IMR-90 (cell line): ENCODE results near the gene RPUSD1. TPM values are rescaled to one million over a fixed set of nuclear protein-coding genes. Genes with fewer than 3 reads are reported as not detected.

Experiments
- ATAC-seq: fragments of 200-7000 bp; cut with Tn5 transposase; 2 replicates; pipeline ENCODE4 v1.9.1; 2020; ENCODE audit warnings: low read depth, mild to moderate bottlenecking, moderate library complexity
- BruUV-seq: library from RNA; stranded (reverse); fragments of 400-500 nt; replicated peaks from 2 replicates; lab custom pipeline; 2021; lab: Mats Ljungman, UMichigan
- CTCF ChIA-PET: fragments of 300-600 bp; formaldehyde crosslinking; extraction: SDS; loops from one replicate; lab custom pipeline; 2021; ENCODE audit warnings: antibody characterized with exemption; lab: Yijun Ruan, JAX
- POLR2A ChIA-PET: fragments of 300-600 bp; sonication (Branson Sonifier 250); formaldehyde crosslinking; loops from one replicate; lab custom pipeline; 2022; ENCODE audit warnings: antibody characterized with exemption; ENCODE audit not compliant: unreplicated experiment; lab: Charles Lee
- DNase-seq: peaks from one replicate; pipeline ENCODE4 v3.0.0; 2013
- H2AFZ ChIP-seq: replicated peaks from 2 replicates; pipeline ENCODE3; 2013; ENCODE audit warnings: low read length, mild to moderate bottlenecking; ENCODE audit not compliant: poor library complexity
- H2AK5ac ChIP-seq: 2 replicates; pipeline ENCODE4 v1.6.1; 2013; ENCODE audit warnings: low read depth, low read length, inconsistent platforms
- H2AK9ac ChIP-seq: replicated peaks from 2 replicates; pipeline ENCODE3; 2013; ENCODE audit warnings: mild to moderate bottlenecking, low read depth, low read length, moderate library complexity; ENCODE audit not compliant: poor library complexity
- H2BK120ac ChIP-seq: 2 replicates; pipeline ENCODE4 v1.6.1; 2013; ENCODE audit warnings: low read depth, low read length, inconsistent platforms
- H2BK15ac ChIP-seq: 3 replicates; pipeline ENCODE4 v1.6.1; 2013; ENCODE audit warnings: low read depth, low read length, inconsistent platforms
- H2BK20ac ChIP-seq: 2 replicates; pipeline ENCODE4 v1.6.1; 2013; ENCODE audit warnings: low read depth, mild to moderate bottlenecking, inconsistent platforms, low read length, moderate library complexity
- H2BK5ac ChIP-seq: 2 replicates; pipeline ENCODE4 v1.6.1; 2013; ENCODE audit warnings: mild to moderate bottlenecking, low read depth, low read length, inconsistent platforms; ENCODE audit not compliant: poor library complexity, severe bottlenecking
- H3K14ac ChIP-seq: replicated peaks from 2 replicates; pipeline ENCODE4 v1.6.1; 2013; ENCODE audit warnings: low read depth, low read length, inconsistent platforms
- H3K18ac ChIP-seq: 2 replicates; pipeline ENCODE4 v1.6.1; 2013; ENCODE audit warnings: low read depth, low read length, control low read depth
- H3K23ac ChIP-seq: 2 replicates; pipeline ENCODE4 v1.6.1; 2013; ENCODE audit warnings: low read depth, low read length, inconsistent platforms
- H3K27ac ChIP-seq: 2 replicates; pipeline ENCODE4 v1.5.1; 2013; ENCODE audit warnings: mild to moderate bottlenecking, control low read depth, low read length; ENCODE audit not compliant: insufficient read depth
- H3K27me3 ChIP-seq: 2 replicates; pipeline ENCODE4 v1.6.1; 2013; ENCODE audit warnings: low read length; ENCODE audit not compliant: control insufficient read depth, insufficient read depth
- H3K36me3 ChIP-seq: 2 replicates; pipeline ENCODE4 v1.6.1; 2013; ENCODE audit warnings: low read length, mixed read lengths; ENCODE audit not compliant: control insufficient read depth, insufficient read depth
- H3K4ac ChIP-seq: 2 replicates; pipeline ENCODE4 v1.6.1; 2013; ENCODE audit warnings: low read depth, low read length, inconsistent platforms
- H3K4me1 ChIP-seq: 2 replicates; pipeline ENCODE4 v1.6.1; 2013; ENCODE audit warnings: low read length, mixed read lengths; ENCODE audit not compliant: control insufficient read depth, insufficient read depth
- H3K4me2 ChIP-seq: 2 replicates; pipeline ENCODE4 v1.6.1; 2013; ENCODE audit warnings: low read depth, mild to moderate bottlenecking, control low read depth, low read length, moderate library complexity
- H3K4me3 ChIP-seq: 2 replicates; pipeline ENCODE4 v1.5.1; 2013; ENCODE audit warnings: low read depth, mild to moderate bottlenecking, control low read depth, low read length, moderate library complexity; ENCODE audit not compliant: insufficient read depth
- H3K56ac ChIP-seq: 2 replicates; pipeline ENCODE4 v1.6.1; 2013; ENCODE audit warnings: low read length, inconsistent platforms; ENCODE audit not compliant: insufficient read depth; ENCODE audit errors: extremely low read depth
- H3K79me1 ChIP-seq, 2 experiments: 2 replicates each; pipeline ENCODE4 v1.6.1; 2013; ENCODE audit warnings: low read length in 2 of 2, inconsistent platforms in 1 of 2, low read depth in 1 of 2
- H3K9ac ChIP-seq: 2 replicates; pipeline ENCODE4 v1.6.1; 2013; ENCODE audit warnings: low read depth, low read length, control low read depth
- H3K9me1 ChIP-seq: 2 replicates; pipeline ENCODE4 v1.6.1; 2013; ENCODE audit warnings: low read length, inconsistent platforms; ENCODE audit not compliant: insufficient read depth
- H3K9me3 ChIP-seq: 2 replicates; pipeline ENCODE4 v1.6.1; 2013; ENCODE audit warnings: low read length; ENCODE audit not compliant: control insufficient read depth, insufficient read depth
- H4K20me1 ChIP-seq: 2 replicates; pipeline ENCODE4 v1.6.1; 2013; ENCODE audit warnings: low read length, inconsistent platforms; ENCODE audit not compliant: insufficient read depth
- H4K5ac ChIP-seq: 2 replicates; pipeline ENCODE4 v1.6.1; 2013; ENCODE audit warnings: mild to moderate bottlenecking, low read depth, low read length, control low read depth
- H4K8ac ChIP-seq, 2 experiments: 2 replicates each; pipeline ENCODE4 v1.6.1; 2013; ENCODE audit warnings: low read depth in 2 of 2, low read length in 2 of 2, control low read depth in 1 of 2, inconsistent platforms in 1 of 2
- H4K91ac ChIP-seq: 2 replicates; pipeline ENCODE4 v1.6.1; 2013; ENCODE audit warnings: low read depth, low read length, inconsistent platforms; ENCODE audit not compliant: insufficient read depth
- CHD1 ChIP-seq: IDR thresholded peaks from 2 replicates; pipeline ENCODE4 v1.6.1; 2012; ENCODE audit warnings: low read depth, low read length, improper control_type of control experiment
- CTCF ChIP-seq: conservative IDR thresholded peaks from 2 replicates; pipeline ENCODE4 v1.5.1; 2012; ENCODE audit warnings: mild to moderate bottlenecking, low read depth, low read length, improper control_type of control experiment
- FOS ChIP-seq: fragments of 150-350 bp; IDR thresholded peaks from 2 replicates; pipeline ENCODE4 v1.6.1; 2016; ENCODE audit warnings: low read depth, low read length
- MAFK ChIP-seq: IDR thresholded peaks from 2 replicates; pipeline ENCODE4 v1.6.1; 2012; ENCODE audit warnings: low read depth, low read length, improper control_type of control experiment
- MAZ ChIP-seq: IDR thresholded peaks from 2 replicates; pipeline ENCODE4 v1.6.1; 2012; ENCODE audit warnings: low read depth, mild to moderate bottlenecking, low read length, improper control_type of control experiment, moderate library complexity, borderline replicate concordance
- MXI1 ChIP-seq: IDR thresholded peaks from 2 replicates; pipeline ENCODE4 v1.6.1; 2012; ENCODE audit warnings: low read depth, mild to moderate bottlenecking, low read length, moderate library complexity, borderline replicate concordance
- NFE2L2 ChIP-seq: fragments of 150-350 bp; IDR thresholded peaks from 2 replicates; pipeline ENCODE4 v1.6.1; 2016; ENCODE audit warnings: low read depth, mild to moderate bottlenecking, low read length
- RAD21 ChIP-seq: IDR thresholded peaks from 2 replicates; pipeline ENCODE4 v1.6.1; 2012; ENCODE audit warnings: low read length, improper control_type of control experiment
- SMC3 ChIP-seq: fragments of 150-350 bp; IDR thresholded peaks from 2 replicates; pipeline ENCODE4 v1.6.1; 2016; ENCODE audit warnings: low read depth, mild to moderate bottlenecking, antibody characterized with exemption, low read length, moderate library complexity
- WGBS, 2 experiments: methylation state at CpG; one replicate each; pipeline versions ENCODE4 v1.1.5 to v1.1.7; 2013; ENCODE audit warnings: missing lambda C conversion rate in 2 of 2; ENCODE audit not compliant: insufficient read length in 1 of 2; ENCODE audit errors: extremely low coverage in 2 of 2; 5-methylcytosine and 5-hydroxymethylcytosine counted together
- dilution Hi-C: fragments of 300-500 bp; cut with HindIII; formaldehyde crosslinking; loops from one replicate; pipeline ENCODE4 v1.14.3; 2018; ENCODE audit warnings: low sequenced_read_pairs; ENCODE audit not compliant: unreplicated experiment
- in situ Hi-C: fragments of 300-500 bp; cut with MboI; formaldehyde crosslinking; loops from 3 replicates; pipeline ENCODE4 v1.14.3; 2019; ENCODE audit warnings: low sequenced_read_pairs, inconsistent platforms, mixed read lengths
- intact Hi-C: fragments of 100-400 bp; cut with micrococcal nuclease; formaldehyde crosslinking; loops from 2 replicates; pipeline ENCODE4 v1.10.0; 2022
- polyA plus RNA-seq, 3 experiments: library from polyadenylated mRNA; depleted of rRNA; stranded (reverse); fragments of >200 nt; gene quantifications; 2 replicates each; pipeline ENCODE4 v1.2.3, GENCODE V29; 2012; ENCODE audit warnings: low replicate concordance in 1 of 3
- total RNA-seq: library from RNA; depleted of rRNA; stranded (reverse); fragments of >200 nt; gene quantifications from 2 replicates; pipeline ENCODE4 v1.2.3, GENCODE V29; 2012

The RPUSD1 gene
- total and polyA plus RNA-seq, 2 of the 4 experiments (the other 2 are of a cell fraction), result 13.1 to 32.3 TPM

DNA sequence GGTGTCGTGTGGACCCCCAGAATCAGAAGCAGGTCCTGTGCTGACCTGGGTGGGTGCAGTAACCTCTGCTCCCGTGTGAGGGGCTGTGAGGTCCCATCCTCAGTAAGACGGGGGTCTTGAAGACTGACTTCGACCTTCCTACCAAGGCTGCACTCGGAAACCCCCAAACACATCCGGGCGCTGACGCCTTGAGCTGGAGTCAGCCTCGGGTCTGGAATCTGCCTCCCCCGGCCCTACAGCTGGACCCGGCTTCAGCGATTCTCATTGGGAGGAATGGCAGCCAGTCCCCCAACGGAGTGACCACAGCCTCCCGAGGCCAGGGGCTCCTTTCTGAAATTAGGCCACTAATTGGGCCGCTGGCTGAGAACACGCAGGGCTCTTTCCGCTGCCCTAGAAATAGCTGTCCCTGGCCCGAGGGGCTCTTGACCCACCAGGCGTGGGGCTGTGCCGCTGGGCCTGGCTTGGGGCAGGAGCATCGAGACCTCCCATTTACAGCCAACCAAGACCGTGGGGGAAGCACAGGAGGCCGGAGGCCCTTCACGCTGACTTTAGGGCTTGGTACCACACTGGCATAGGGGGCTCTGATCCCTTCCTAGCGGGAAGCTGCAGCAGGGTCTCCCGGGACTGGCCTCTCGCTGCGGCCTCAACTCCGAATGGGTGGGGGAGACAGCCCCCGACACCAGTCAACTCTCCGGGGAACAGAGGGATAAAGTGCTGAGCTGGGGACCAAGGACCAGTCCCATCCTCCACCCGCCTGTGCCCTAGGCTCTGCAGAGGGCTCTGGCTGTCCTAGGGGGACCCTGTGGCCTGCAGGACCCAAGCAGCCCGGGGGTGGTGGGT is 15.0 kb upstream of the RPUSD1 start:
- Histone ChIP-seq H2BK5ac (no peak overlapping the region), H4K5ac (no peak overlapping the region), H2AFZ (no peak overlapping the region), H3K9me3 (no peaks in the 10 kb centered on the region), H4K20me1 (no peaks in the 10 kb centered on the region), H3K14ac (no peak overlapping the region), H2AK9ac (no peak overlapping the region), H3K56ac (no peak overlapping the region), H3K9me1 (no peaks in the 10 kb centered on the region), H2BK15ac (no peak overlapping the region), H3K9ac (no peak overlapping the region), H3K27ac (no peak overlapping the region), H3K23ac (no peak overlapping the region), H2BK20ac (no peak overlapping the region), H3K79me1 (peaks cover 0 to 4% of the 10 kb centered on the region in 2 experiments; a peak in 2 of 4 replicates), H3K4me1 (no peaks in the 10 kb centered on the region), H2AK5ac (no peak overlapping the region), H3K36me3 (no peaks in the 10 kb centered on the region), H3K27me3 (peaks cover 20% of the 10 kb centered on the region), H4K91ac (no peak overlapping the region), H3K4me3 (no peak overlapping the region), H4K8ac (no peak overlapping the region), H3K18ac (no peak overlapping the region), H3K4me2 (no peak overlapping the region), H2BK120ac (no peak overlapping the region), H3K4ac (no peak overlapping the region)
- in situ Hi-C loops (loop anchor here (25.0 kb wide), 1 partner anchor 409 kb away; no protein-coding TSS in a partner anchor), dilution Hi-C loops (no loop called here), intact Hi-C loops (no loop called here)
- no peak for TF ChIP-seq FOS
- no peak for TF ChIP-seq SMC3
- TF ChIP-seq NFE2L2, result no peak
- TF ChIP-seq MAFK, result no peak
- TF ChIP-seq CHD1, result no peak
- no peak for TF ChIP-seq MXI1
- TF ChIP-seq RAD21, result no peak
- TF ChIP-seq MAZ, result no peak
- no peak for TF ChIP-seq CTCF
- DNase-seq, result no peak
- ATAC-seq, result no peak
- ChIA-PET CTCF (no interaction called here), POLR2A (no interaction called here)
- BruUV-seq, result no TSS peak
- WGBS, 2 experiments, result 83% methylated on average over 9 of the region's 33 CpGs; no CpG with 5 or more reads in 1 of the 2 experiments
